CD4-positive, alpha-beta T cell treated with Interleukin-2 at 100 ng/mL for 4 hours (primary cell): ENCODE data around the gene FNDC7.
"Not testable (repeated sequence)": the region's sequence is repeated elsewhere in the genome, so short reads cannot be mapped to it uniquely, and the experiment has no call there.

Source experiments
- DNase-seq: peaks from one replicate; pipeline ENCODE4 v3.0.0-alpha.2; 2020; ENCODE audit warnings: low spot score

Gene FNDC7

DNA sequence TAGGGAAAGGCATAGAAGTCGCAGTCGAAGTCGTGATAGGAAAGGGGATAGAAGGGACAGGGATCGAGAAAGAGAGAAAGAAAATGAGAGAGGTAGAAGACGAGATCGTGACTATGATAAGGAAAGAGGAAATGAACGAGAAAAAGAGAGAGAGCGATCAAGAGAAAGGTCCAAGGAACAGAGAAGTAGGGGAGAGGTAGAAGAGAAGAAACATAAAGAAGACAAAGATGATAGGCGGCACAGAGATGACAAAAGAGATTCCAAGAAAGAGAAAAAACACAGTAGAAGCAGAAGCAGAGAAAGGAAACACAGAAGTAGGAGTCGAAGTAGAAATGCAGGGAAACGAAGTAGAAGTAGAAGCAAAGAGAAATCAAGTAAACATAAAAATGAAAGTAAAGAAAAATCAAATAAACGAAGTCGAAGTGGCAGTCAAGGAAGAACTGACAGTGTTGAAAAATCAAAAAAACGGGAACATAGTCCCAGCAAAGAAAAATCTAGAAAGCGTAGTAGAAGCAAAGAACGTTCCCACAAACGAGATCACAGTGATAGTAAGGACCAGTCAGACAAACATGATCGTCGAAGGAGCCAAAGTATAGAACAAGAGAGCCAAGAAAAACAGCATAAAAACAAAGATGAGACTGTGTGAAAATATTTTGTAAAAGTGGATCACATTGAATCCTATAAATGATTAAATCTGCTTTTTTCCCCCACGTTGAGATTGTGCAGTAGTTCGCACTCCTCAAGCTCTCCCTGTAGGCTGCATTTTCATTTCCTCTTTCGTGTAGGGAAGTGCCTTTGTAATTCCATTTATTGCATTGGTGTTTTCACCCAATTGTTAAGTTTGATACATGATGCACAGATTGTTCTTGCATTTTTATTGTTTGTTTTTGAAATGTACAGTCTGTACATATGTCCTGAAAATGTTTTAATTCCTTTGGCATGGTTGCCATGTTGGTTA, 13.1 kb upstream of the FNDC7 start:
- DNase-seq: no peak

- no peak for DNase-seq
These were observed 11.4 kb upstream of the FNDC7 start for GRCh38 chr1:108701176-108701849.

GRCh38 chr1:108702109-108702508, 10.6 kb upstream of the FNDC7 start:
- DNase-seq: not testable (repeated sequence)

- DNase-seq: peak; percentile 58
These were observed 8.8 kb upstream of the FNDC7 start for GRCh38 chr1:108703939-108704338.

GRCh38 chr1:108704496-108704895, 8.2 kb upstream of the FNDC7 start:
- peak; percentile 20 for DNase-seq

GRCh38 chr1:108706643-108707042, 6.1 kb upstream of the FNDC7 start:
- no peak for DNase-seq

DNA sequence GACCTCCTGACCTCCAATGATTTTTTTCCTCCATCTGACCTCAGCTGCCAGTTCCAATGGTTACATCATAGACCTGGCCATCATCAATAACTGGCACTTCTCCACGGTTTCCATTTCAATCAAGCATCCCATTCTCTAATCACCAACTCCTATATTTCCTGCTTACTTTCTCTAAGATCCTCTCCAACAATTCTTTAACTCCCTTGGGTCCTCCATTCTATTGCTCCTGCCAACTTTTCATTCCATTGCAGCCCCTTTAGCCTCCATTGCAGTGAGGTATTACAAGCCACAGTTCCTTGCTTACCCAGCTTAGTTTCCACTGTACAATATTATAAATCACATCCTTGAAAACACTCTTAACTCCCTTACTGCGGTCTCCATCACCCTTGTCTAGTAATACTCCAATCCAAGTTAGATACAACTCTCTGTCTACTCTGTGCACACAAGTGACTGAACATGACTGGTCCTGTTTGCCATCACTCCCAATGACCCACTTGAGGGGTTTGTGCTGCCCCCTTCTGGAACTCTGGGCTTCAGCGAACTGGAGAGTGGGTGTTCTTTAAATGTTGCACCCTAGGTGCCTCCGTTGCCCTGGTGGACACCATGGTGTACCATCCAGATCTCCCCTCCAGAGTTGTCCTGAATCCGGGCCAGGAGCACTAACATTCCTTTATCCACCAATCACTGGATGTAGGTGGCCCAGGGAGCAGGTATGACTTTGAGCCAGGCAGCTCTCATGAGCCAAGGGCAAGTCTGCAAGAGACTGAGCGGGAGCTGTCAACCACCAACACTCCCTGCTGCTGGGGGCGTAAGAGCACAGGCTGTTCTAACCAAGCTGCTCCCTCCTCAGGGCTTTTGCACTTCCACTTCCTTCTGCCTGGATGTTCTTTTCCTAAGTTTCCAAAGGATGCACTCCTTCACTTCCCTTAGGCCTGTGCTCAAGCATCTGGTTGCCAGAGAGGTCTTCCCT, 3.7 kb upstream of the FNDC7 start:
- DNase-seq: peak; percentile 84

DNA sequence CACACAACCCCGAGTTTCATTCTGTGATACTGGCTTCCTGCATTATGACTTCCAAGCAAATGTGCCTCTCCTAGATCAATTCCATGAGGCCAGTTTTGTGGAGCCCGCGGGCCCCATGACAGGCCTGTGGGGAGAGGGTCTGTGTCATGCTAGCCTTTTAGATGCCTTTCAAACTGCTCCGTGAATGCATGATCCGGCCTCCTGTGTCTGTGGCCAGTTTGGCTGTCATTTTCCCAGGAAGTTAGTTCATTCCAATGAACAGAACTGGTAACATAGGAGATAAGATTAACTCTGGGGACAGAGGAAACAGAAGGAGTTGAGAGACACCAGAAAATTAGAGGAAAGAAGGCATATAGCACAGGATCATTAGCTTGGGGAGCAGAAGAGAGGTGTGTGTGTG, 3.2 kb downstream of the FNDC7 start:
- DNase-seq: no peak

DNA sequence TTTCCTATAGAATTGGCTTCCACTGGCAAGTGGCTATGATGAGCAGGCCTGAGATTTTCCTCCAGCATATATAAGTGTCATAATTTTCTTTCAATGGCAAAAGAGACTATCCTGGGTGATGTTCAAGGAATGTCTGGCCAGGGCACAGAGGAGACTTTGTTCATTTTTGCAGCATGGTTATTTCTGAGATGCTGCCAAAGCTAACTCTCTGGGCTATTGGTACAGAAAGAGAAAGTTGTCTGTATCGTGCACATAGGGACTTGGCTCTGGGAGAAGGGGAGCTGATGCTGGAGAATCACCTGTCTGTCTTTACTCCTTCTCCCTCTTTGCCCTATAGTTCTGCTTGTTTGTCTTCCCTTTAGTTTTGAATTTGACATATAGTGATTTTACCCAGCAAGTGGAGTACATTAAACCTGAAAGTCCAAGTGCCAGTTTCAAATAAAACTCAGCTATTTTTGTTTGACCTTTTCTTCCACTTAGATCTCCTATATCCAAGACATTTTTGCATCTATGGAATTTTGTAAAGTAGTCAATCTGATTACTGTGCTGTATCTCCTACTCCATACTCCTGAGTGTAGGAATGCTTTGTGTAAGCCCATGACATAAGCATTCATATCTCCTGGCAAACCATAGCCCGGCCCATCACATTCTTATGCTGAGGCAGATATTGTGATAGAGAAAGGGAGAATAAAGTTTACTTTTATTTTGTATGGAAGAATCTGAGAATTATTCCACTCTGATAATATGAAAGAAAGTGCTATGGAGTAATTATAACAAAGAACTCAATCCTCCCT, 3.9 kb downstream of the FNDC7 start:
- DNase-seq: no peak

DNA sequence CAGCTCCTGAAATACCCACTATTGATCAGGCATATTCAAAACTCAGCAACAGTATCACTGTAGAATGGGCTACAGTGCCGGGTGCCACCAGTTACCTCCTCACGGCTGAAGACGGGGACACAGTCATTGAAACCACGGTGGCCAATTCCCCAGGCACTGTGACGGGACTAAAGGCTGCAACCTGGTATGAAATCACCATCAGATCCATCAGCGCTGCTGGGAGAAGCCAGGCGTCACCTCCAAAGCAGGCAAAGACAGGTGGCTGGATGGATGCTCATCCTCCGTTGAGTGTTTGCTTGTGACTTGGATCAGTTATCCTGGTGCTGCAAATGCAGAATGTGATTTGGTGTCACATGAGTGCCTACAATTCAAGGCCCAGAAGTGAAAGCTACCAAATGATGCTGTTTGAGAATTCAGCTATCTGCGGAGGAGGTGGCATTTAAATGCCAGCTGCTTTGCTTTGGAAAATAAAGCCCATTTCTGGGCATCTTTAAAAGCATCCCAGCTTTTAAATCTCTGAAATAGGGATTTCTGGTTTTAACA, 5.1 kb downstream of the FNDC7 start:
- DNase-seq: no peak

GRCh38 chr1:108718927-108719655, 6.4 kb downstream of the FNDC7 start:
- no peak for DNase-seq

- DNase-seq: no peak
These were observed 7.1 kb downstream of the FNDC7 start for GRCh38 chr1:108719656-108720435.

GRCh38 chr1:108722292-108722691, 9.6 kb downstream of the FNDC7 start:
- DNase-seq: no peak

- DNase-seq: no peak
These were observed 13.2 kb downstream of the FNDC7 start for GRCh38 chr1:108725906-108726305.

- no peak for DNase-seq
These were observed 15.7 kb downstream of the FNDC7 start for GRCh38 chr1:108728327-108728923.

DNA sequence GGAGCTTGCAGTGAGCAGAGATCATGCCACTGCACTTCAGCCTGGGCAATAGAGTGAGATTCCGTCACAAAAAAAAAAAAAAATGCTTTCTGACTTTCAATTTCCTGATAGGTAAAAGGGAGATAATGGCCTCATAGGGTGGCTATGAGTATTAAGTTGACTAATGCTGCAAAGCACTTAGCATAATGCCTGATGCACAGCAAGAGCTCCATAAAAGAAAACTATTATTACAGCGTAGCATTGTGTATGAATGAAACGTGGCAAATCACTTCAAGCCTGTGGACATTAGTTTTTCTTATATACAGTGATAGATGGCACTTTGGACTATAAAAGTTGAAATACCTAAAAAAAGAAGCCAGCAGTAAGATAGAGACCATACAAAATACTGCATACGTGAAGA, 16.8 kb downstream of the FNDC7 start:
- DNase-seq: no peak

DNA sequence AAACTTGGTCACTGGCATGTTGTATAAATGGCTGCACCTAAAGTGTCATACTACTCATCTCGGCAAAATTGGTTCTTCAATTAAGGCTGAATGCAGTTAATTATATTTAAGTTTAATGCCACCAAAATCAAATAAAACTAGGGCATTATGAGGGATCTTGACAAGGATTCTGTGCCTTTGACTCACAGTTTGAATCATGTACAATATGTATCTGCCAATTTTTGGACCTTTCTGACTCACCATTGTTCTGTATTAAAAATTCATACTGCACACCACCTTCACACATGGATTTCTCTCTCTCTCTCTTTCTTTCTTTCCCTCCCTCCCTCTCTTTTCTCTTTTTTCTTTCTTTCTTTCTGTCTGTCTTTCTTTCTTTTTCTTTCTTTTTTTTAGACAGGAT, 19.7 kb downstream of the FNDC7 start:
- no peak for DNase-seq

- no peak for DNase-seq
These were observed 21.6 kb downstream of the FNDC7 start for GRCh38 chr1:108734171-108734865.
